Urinary bladder (tissue), 4 donors: ENCODE data around the gene SLC16A4. TPM values are rescaled to one million over a fixed set of nuclear protein-coding genes. Genes with fewer than 3 reads are reported as not detected.

Experiments
- DNase-seq: peaks from one replicate; pipeline ENCODE4 v3.0.0-alpha.2; 2015; ENCODE audit errors: extremely low spot score
- H3K27ac ChIP-seq: one replicate; pipeline ENCODE4 v1.5.1; 2013; ENCODE audit warnings: low read depth, mild to moderate bottlenecking, moderate library complexity
- H3K36me3 ChIP-seq: one replicate; pipeline ENCODE4 v1.6.1; 2013; ENCODE audit warnings: mild to moderate bottlenecking, moderate library complexity; ENCODE audit not compliant: insufficient read depth
- H3K4me1 ChIP-seq: one replicate; pipeline ENCODE4 v1.6.1; 2013; ENCODE audit warnings: mild to moderate bottlenecking, moderate library complexity; ENCODE audit not compliant: insufficient read depth
- H3K4me3 ChIP-seq: one replicate; pipeline ENCODE4 v1.5.1; 2013; ENCODE audit warnings: low read depth, low read length
- WGBS: extraction: QIAGEN DNeasy Blood & Tissue Kit; methylation state at CpG from one replicate; pipeline ENCODE4 v1.1.7; 2013; 5-methylcytosine and 5-hydroxymethylcytosine counted together
- polyA plus RNA-seq: library from polyadenylated mRNA; stranded (reverse); fragments of 200-250 nt; gene quantifications from one replicate; pipeline ENCODE4 v1.2.3, GENCODE V29; 2013
- total RNA-seq: library from RNA; depleted of rRNA; stranded (reverse); fragments of >200 nt; gene quantifications from one replicate; pipeline ENCODE4 v1.2.3, GENCODE V29; 2014
- donor health status: healthy with polysubstance abuse.
- donor health status: healthy.

SLC16A4 gene
- total and polyA plus RNA-seq, 2 donors = 3.6 to 15.4 TPM

- Histone ChIP-seq H3K36me3 (no peaks in the 10 kb centered on the region), H3K27ac (no peak overlapping the region), H3K4me3 (no peak overlapping the region), H3K4me1 (no peaks in the 10 kb centered on the region)
- DNase-seq = no peak
- WGBS = 84% methylated on average over 1 of the region's 1 CpG
Measured at GRCh38 chr1:110320168-110320518, 70.7 kb downstream of the SLC16A4 start.

GRCh38 chr1:110319332-110320167 lies 71.3 kb downstream of the SLC16A4 start:
- Histone ChIP-seq H3K27ac (no peak overlapping the region), H3K4me1 (no peaks in the 10 kb centered on the region), H3K4me3 (no peak overlapping the region), H3K36me3 (no peaks in the 10 kb centered on the region)
- no peak for DNase-seq
- WGBS = 73% methylated on average over 4 of the region's 4 CpGs

GRCh38 chr1:110318046-110318445 lies 72.8 kb downstream of the SLC16A4 start:
- Histone ChIP-seq H3K4me1 (no peaks in the 10 kb centered on the region), H3K27ac (no peak overlapping the region), H3K36me3 (no peaks in the 10 kb centered on the region), H3K4me3 (no peak overlapping the region)
- 81% methylated on average over 4 of the region's 4 CpGs for WGBS
- DNase-seq = no peak

- no peak for DNase-seq
- no peaks in the 10 kb centered on the region for H3K36me3 ChIP-seq
- WGBS = 75% methylated on average over 2 of the region's 2 CpGs
- no peak overlapping the region for H3K4me3 ChIP-seq
- H3K4me1 ChIP-seq = no peaks in the 10 kb centered on the region
- H3K27ac ChIP-seq = no peak overlapping the region
Measured at GRCh38 chr1:110316735-110317134, 74.1 kb downstream of the SLC16A4 start.

Other genes starting within 250 kb of the SLC16A4 start
- 0.05 TPM for gene SLC6A17, start 240.5 kb downstream of the SLC16A4 start, total RNA-seq
- gene SLC6A17, start 240.5 kb downstream of the SLC16A4 start, polyA plus RNA-seq = 0.10 TPM
- 1.7 TPM for gene KCNC4, start 180.7 kb downstream of the SLC16A4 start, total RNA-seq
- 6.2 TPM for gene KCNC4, start 180.7 kb downstream of the SLC16A4 start, polyA plus RNA-seq
- 42.7 TPM for gene RBM15, start 51.6 kb downstream of the SLC16A4 start, total RNA-seq
- 4.1 TPM for gene RBM15, start 51.6 kb downstream of the SLC16A4 start, polyA plus RNA-seq
- 22.1 TPM for gene LAMTOR5, start 16.7 kb upstream of the SLC16A4 start, total RNA-seq
- gene LAMTOR5, start 16.7 kb upstream of the SLC16A4 start, polyA plus RNA-seq = 209 TPM
- gene PROK1, start 60.1 kb upstream of the SLC16A4 start, total RNA-seq = not detected
- gene PROK1, start 60.1 kb upstream of the SLC16A4 start, polyA plus RNA-seq = 5.3 TPM
- not detected for gene KCNA10, start 128.1 kb upstream of the SLC16A4 start, total RNA-seq
- not detected for gene KCNA10, start 128.1 kb upstream of the SLC16A4 start, polyA plus RNA-seq
- 1.7 TPM for gene KCNA2, start 215.3 kb upstream of the SLC16A4 start, total RNA-seq
- 0.32 TPM for gene KCNA2, start 215.3 kb upstream of the SLC16A4 start, polyA plus RNA-seq